Measurements from ENCODE around the gene TJP1.

- TF ChIP-seq CTCF (IDR thresholded peaks at IDR 0.05), result no peak
- TF ChIP-seq POLR2A (IDR thresholded peaks at IDR 0.05), result no peak
Observed at GRCh38 chr15:29677455-29677854, 144.8 kb downstream of the TJP1 start.

Measured in lower leg skin (tissue), 3 donors.